CD4-positive, alpha-beta T cell (primary cell): ENCODE data around the gene YTHDF1. TPM values are rescaled to one million over a fixed set of nuclear protein-coding genes. Genes with fewer than 3 reads are reported as not detected.

Experiments
- ATAC-seq: fragments of 200-7000 bp; cut with Tn5 transposase; one replicate; pipeline ENCODE4 v1.10.0; 2022; ENCODE audit warnings: mild to moderate bottlenecking; ENCODE audit not compliant: poor library complexity
- CTCF ChIA-PET: fragments of 350-600 bp; sonication (Branson Sonifier 250); formaldehyde crosslinking; loops from one replicate; lab custom pipeline; 2021; ENCODE audit warnings: antibody characterized with exemption, inconsistent platforms; lab: Charles Lee
- POLR2A ChIA-PET: fragments of 350-600 bp; sonication (Branson Sonifier 250); formaldehyde crosslinking; loops from one replicate; lab custom pipeline; 2021; ENCODE audit warnings: antibody characterized with exemption, inconsistent platforms; lab: Charles Lee
- DNase-seq, 14 experiments: peaks; one replicate each; pipeline ENCODE4 v3.0.0-alpha.2; 2013 to 2020; ENCODE audit warnings: mixed read lengths in 2 of 14
- H3K27ac ChIP-seq, 2 donors: one replicate each; pipeline versions ENCODE4 v1.5.1 to v1.7.0; 2013; ENCODE audit warnings: low read length in 2 of 2, low read depth in 1 of 2, mild to moderate bottlenecking in 1 of 2
- H3K27me3 ChIP-seq, 2 experiments: 1 replicate in 1 of 2; 2 replicates in 1 of 2; pipeline versions ENCODE4 v1.6.1 to v1.7.0; 2013; ENCODE audit warnings: low read length in 2 of 2, control low read depth in 1 of 2, mild to moderate bottlenecking in 1 of 2, moderate library complexity in 1 of 2; ENCODE audit not compliant: insufficient read depth in 2 of 2, control insufficient read depth in 1 of 2
- H3K36me3 ChIP-seq: one replicate; pipeline ENCODE4 v1.6.1; 2013; ENCODE audit warnings: low read length, control low read depth; ENCODE audit not compliant: insufficient read depth
- H3K4me1 ChIP-seq: one replicate; pipeline ENCODE4 v1.6.1; 2013; ENCODE audit warnings: low read length, control low read depth; ENCODE audit not compliant: insufficient read depth
- H3K4me3 ChIP-seq: one replicate; pipeline ENCODE4 v1.5.1; 2013; ENCODE audit warnings: mild to moderate bottlenecking, low read length, moderate library complexity
- H3K9me3 ChIP-seq, 2 experiments: 1 replicate in 1 of 2; 2 replicates in 1 of 2; pipeline versions ENCODE4 v1.6.1 to v1.7.0; 2013; ENCODE audit warnings: low read length in 2 of 2, mild to moderate bottlenecking in 2 of 2, control low read depth in 1 of 2, moderate library complexity in 1 of 2; ENCODE audit not compliant: control insufficient read depth in 1 of 2, insufficient read depth in 1 of 2
- H3K27ac Mint-ChIP-seq: one replicate; pipeline ENCODE4 v1.8.0; 2020; ENCODE audit warnings: mixed read lengths
- H3K27me3 Mint-ChIP-seq: one replicate; pipeline ENCODE4 v1.8.0; 2021; ENCODE audit warnings: mixed read lengths
- H3K36me3 Mint-ChIP-seq: one replicate; pipeline ENCODE4 v1.8.0; 2021; ENCODE audit warnings: low read depth, mixed read lengths
- H3K4me1 Mint-ChIP-seq: one replicate; pipeline ENCODE4 v1.8.0; 2021; ENCODE audit warnings: low read depth, mixed read lengths
- H3K4me3 Mint-ChIP-seq: one replicate; pipeline ENCODE4 v1.8.0; 2020; ENCODE audit warnings: mild to moderate bottlenecking, mixed read lengths
- H3K9me3 Mint-ChIP-seq: one replicate; pipeline ENCODE4 v1.8.0; 2020; ENCODE audit warnings: mixed read lengths
- intact Hi-C, 2 experiments: fragments of 100-400 bp; cut with DNase I in 1 of 2; cut with micrococcal nuclease in 1 of 2; formaldehyde crosslinking; loops; one replicate each; pipeline versions ENCODE4 v1.15.1 to v1.9.0; 2023 to 2025; cut with DNase I, micrococcal nuclease
- total RNA-seq, 174 experiments: library from RNA in 2 of 174; stranded (reverse) in 2 of 174; gene quantifications; one replicate each; pipeline ENCODE4 v1.2.3 and lab custom pipeline; 2021 to 2026
- TF ChIP-seq, protein P1 (sequence below): fragments of 200-600 bp; IDR thresholded peaks from one replicate; pipeline ENCODE4 v1.8.0; 2022; ENCODE audit warnings: antibody characterized with exemption, mild to moderate bottlenecking

YTHDF1 gene
- total RNA-seq, 2 experiments from 2014 or later = 43.7 to 44.1 TPM

DNA sequence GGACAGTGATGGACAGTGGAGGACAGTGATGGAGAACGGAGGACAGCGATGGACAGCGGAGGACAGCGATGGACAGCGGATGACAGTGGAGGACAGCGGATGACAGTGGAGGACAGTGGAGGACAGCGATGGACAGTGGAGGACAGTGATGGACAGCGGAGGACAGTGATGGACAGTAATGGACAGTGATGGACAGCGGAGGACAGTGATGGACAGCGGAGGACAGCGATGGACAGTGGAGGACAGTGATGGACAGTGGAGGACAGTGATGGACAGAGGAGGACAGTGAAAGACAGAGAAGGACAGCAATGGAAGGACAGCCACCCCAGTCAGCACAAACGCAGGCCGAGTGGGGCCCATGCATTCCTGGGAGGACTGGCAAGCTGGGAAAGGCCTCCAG, 41.7 kb upstream of the YTHDF1 start:
- Mint-ChIP-seq H3K9me3 (no peaks in the 10 kb centered on the region), H3K4me1 (peaks cover 5% of the 10 kb centered on the region), H3K36me3 (no peaks in the 10 kb centered on the region), H3K27ac (no peak overlapping the region), H3K27me3 (peaks cover 63% of the 10 kb centered on the region), H3K4me3 (no peak overlapping the region)
- POLR2A ChIA-PET = no interaction called here
- Histone ChIP-seq H3K27ac (no peak overlapping the region), H3K27me3 (peaks cover 31 to 32% of the 10 kb centered on the region in 2 experiments), H3K4me1 (peaks cover 14% of the 10 kb centered on the region), H3K36me3 (no peaks in the 10 kb centered on the region), H3K4me3 (no peak overlapping the region), H3K9me3 (peaks cover 0 to 8% of the 10 kb centered on the region in 2 experiments)
- CTCF ChIA-PET = no interaction called here
- TF ChIP-seq, protein P1, sequence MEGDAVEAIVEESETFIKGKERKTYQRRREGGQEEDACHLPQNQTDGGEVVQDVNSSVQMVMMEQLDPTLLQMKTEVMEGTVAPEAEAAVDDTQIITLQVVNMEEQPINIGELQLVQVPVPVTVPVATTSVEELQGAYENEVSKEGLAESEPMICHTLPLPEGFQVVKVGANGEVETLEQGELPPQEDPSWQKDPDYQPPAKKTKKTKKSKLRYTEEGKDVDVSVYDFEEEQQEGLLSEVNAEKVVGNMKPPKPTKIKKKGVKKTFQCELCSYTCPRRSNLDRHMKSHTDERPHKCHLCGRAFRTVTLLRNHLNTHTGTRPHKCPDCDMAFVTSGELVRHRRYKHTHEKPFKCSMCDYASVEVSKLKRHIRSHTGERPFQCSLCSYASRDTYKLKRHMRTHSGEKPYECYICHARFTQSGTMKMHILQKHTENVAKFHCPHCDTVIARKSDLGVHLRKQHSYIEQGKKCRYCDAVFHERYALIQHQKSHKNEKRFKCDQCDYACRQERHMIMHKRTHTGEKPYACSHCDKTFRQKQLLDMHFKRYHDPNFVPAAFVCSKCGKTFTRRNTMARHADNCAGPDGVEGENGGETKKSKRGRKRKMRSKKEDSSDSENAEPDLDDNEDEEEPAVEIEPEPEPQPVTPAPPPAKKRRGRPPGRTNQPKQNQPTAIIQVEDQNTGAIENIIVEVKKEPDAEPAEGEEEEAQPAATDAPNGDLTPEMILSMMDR = no peak
- no peak for DNase-seq
- intact Hi-C loops = no loop called here
- ATAC-seq = no peak

DNA sequence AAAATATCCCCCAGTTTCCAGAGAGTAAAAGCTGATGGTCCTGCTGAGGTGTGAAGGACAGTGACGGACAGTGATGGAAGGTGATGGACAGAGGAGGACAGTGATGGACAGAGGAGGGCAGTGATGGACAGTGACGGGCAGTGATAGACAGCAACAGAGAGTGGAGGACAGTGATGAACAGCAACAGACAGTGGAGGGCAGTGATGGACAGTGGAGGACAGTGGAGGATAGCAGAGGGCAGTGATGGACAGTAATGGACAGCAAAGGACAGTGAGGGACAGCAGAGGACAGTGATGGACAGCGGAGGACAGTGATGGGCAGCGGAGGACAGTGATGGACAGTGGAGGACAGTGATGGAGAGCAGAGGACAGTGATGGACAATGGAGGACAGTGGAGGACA, 41.0 kb upstream of the YTHDF1 start:
- Histone ChIP-seq H3K9me3 (peaks cover 0 to 8% of the 10 kb centered on the region in 2 experiments), H3K4me3 (no peak overlapping the region), H3K27me3 (peaks cover 38% of the 10 kb centered on the region in 2 experiments), H3K27ac (no peak overlapping the region), H3K36me3 (no peaks in the 10 kb centered on the region), H3K4me1 (peaks cover 9% of the 10 kb centered on the region)
- Mint-ChIP-seq H3K4me3 (no peak overlapping the region), H3K36me3 (no peaks in the 10 kb centered on the region), H3K9me3 (no peaks in the 10 kb centered on the region), H3K27ac (no peak overlapping the region), H3K4me1 (peaks cover 6% of the 10 kb centered on the region), H3K27me3 (peaks cover 64% of the 10 kb centered on the region)
- intact Hi-C loops = no loop called here
- ATAC-seq = no peak
- POLR2A ChIA-PET = no interaction called here
- DNase-seq = no peak
- CTCF ChIA-PET = no interaction called here
- TF ChIP-seq, protein P1 = no peak

DNA sequence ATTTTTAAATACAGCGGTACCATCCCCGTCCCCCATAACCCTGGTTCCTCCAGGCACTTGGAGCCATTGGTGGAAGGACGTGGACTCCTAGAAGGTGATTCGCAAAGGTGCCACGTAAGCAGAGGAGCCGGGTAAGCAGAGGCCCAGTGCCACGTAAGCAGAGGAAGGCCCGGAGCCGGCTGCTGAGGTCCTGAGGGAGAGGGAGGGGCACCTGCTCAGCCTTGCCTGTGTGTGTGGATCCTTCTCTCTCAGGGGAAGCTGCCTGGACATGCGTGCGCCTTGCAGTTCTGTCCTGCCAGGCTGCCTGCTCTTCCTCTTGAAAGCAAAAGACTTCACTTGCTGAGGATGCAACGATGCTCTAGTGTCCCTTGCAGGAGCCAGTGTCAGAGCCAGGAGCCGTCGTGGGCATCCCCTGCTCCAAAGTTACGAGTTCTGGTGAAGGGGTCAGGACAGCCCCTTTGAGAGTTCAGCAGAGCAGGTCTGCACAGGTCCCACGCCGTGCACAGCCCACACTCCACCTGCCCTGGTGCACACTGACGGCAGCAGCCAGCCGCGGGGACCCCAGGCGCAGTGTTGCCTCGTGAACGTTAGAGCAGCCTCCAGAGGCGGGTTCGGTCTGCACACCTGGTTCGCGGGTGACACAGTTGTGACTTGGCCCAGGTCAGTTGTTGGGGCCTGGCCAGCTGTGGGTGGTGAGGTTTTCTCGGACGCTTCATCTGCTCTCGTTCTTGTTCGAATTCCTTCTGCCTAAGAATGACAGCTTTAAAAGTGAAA, 40.2 kb upstream of the YTHDF1 start:
- Mint-ChIP-seq H3K27ac (no peak overlapping the region), H3K4me1 (peaks cover 6% of the 10 kb centered on the region), H3K36me3 (no peaks in the 10 kb centered on the region), H3K9me3 (no peaks in the 10 kb centered on the region), H3K27me3 (peaks cover 65% of the 10 kb centered on the region), H3K4me3 (no peak overlapping the region)
- H3K36me3 ChIP-seq = no peaks in the 10 kb centered on the region
- ChIA-PET CTCF (no interaction called here), POLR2A (no interaction called here)
- no peak overlapping the region for H3K27ac ChIP-seq
- peaks cover 9% of the 10 kb centered on the region for H3K4me1 ChIP-seq
- H3K4me3 ChIP-seq = no peak overlapping the region
- intact Hi-C loops = no loop called here
- TF ChIP-seq, protein P1 = no peak
- no peak for ATAC-seq
- H3K9me3 ChIP-seq = peaks cover 0 to 8% of the 10 kb centered on the region in 2 experiments
- no peak for DNase-seq
- peaks cover 40% of the 10 kb centered on the region in 2 experiments for H3K27me3 ChIP-seq
